GM19463 (cell line): ENCODE data around the gene CLCA2.

ENCODE experiments used
- ATAC-seq: cut with Tn5 transposase; IDR thresholded peaks from one replicate; pipeline ENCODE4 v1.9.1; 2021; ENCODE audit warnings: mild to moderate bottlenecking, moderate library complexity; ENCODE audit not compliant: unreplicated experiment

The CLCA2 gene, protein sequence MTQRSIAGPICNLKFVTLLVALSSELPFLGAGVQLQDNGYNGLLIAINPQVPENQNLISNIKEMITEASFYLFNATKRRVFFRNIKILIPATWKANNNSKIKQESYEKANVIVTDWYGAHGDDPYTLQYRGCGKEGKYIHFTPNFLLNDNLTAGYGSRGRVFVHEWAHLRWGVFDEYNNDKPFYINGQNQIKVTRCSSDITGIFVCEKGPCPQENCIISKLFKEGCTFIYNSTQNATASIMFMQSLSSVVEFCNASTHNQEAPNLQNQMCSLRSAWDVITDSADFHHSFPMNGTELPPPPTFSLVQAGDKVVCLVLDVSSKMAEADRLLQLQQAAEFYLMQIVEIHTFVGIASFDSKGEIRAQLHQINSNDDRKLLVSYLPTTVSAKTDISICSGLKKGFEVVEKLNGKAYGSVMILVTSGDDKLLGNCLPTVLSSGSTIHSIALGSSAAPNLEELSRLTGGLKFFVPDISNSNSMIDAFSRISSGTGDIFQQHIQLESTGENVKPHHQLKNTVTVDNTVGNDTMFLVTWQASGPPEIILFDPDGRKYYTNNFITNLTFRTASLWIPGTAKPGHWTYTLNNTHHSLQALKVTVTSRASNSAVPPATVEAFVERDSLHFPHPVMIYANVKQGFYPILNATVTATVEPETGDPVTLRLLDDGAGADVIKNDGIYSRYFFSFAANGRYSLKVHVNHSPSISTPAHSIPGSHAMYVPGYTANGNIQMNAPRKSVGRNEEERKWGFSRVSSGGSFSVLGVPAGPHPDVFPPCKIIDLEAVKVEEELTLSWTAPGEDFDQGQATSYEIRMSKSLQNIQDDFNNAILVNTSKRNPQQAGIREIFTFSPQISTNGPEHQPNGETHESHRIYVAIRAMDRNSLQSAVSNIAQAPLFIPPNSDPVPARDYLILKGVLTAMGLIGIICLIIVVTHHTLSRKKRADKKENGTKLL

DNA sequence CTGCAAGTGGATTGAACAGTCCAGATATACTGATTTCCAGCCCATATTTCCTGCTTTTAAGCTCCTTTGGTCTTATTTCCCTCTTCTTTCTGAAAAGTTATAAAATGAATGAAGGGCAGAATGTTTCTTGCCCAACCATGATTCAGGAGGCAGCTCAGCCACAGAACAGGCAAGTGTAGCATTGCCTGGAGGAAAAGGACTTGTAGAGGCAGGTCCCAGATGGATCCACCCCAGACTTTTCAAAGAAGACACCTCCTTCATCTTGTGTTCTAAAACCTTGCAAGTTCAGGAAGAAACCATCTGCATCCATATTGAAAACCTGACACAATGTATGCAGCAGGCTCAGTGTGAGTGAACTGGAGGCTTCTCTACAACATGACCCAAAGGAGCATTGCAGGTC is at the start of gene CLCA2:
CLCA2 (plus strand) TSS at position 299 of the 400 bp plus-strand sequence; CDS start at position 376, 77 bp downstream.
- no peak for ATAC-seq

DNA sequence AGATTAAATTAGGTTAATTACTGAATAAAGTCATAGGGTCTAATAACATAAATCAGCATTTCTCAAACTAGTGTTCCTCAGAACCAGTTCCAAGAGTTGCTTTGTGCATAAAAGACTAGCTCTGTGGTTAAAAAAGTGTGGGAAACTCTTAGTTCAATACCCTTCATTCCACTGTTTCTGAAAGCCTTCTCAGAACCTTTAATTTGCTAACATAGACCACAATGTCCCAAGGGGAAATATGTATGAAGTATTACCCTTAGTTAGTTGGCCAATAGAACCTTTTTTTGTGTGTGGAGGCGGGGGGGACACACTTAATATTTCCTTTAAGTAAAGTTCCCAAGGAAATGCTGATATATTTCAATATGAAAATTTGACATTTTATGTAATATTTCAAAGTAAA is 48.3 kb upstream of the CLCA2 start:
- no peak for ATAC-seq

DNA sequence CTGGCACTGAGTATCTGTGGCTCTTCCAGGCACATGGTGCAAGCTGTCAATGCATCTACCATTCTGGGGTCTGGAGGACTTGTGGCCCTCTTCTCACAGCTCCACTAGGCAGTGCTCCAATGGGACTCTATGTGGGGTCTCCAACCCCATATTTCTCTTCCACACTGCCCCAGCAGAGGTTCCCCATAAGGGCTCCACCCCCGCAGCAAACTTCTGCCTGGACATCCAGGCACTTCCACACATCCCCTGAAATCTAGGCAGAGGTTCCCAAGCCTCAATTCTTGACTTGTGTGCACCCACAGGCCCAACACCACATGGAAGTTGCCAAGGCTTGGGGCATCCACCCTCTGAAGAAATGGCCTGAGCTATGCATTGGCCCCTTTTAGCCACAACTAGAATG is 46.6 kb upstream of the CLCA2 start:
- ATAC-seq, result no peak

DNA sequence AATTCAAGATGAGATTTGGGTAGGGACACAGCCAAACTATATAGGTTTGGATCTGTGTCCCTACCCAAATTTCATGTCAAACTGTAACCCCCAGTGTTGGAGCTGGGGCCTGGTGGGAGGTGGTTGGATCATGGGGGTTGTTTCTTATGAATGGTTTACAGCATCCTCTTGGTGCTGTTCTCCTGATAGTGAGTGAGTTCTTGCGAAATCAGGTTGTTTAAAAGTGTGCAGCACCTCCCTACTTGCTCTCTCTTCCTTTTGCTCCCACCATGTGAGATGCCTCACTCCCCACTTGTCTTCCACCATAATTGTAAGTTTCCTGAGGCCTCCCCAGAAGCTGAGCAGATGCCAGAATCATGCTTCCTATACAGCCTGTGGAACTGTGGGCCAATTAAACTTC is 45.2 kb upstream of the CLCA2 start:
- no peak for ATAC-seq

DNA sequence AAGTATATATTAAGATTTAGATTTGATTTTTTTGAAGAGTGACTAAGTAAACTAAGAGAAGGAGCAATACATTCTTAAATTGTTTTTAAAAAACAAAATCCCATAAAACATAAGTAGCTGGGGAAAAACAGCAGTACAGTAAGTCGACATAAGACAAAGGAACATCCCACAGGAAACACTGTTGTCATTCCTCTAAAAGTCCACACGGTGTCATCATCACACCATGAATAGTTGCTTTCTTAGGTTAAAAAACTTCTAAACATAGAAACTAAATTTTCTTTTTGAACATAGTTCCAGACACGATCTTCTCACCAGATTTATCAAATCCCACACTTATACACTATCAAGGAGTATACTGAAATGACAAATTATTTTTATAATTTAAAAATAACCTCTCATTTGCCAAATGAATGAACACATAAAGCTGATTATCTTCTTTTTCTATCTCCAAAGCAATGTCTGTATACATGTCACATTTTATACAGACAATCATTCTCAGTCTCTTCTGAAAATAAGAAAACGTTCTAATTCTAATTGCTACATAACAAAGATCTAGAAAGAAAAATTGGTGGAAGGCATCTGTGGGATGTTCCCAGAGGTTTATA is 43.6 kb upstream of the CLCA2 start:
- peak; percentile 68 for ATAC-seq

DNA sequence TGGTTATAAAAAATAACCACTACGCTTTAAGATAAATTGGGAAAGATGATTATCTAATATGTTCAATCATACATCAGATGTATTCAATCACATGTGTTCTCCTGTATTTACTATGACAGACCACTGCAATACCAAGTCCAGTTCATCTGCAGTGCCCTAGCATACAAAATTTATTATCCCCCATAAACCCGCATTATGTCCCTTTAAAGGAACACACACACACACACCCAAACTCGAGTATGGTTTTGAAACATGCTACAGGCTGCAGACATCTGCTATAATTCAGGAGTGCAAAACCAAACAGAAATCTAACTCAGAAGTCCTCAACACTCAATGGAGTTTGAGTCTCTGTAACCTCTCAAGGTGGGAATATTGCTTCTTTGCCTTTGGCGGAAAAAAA is 42.7 kb upstream of the CLCA2 start:
- no peak for ATAC-seq

DNA sequence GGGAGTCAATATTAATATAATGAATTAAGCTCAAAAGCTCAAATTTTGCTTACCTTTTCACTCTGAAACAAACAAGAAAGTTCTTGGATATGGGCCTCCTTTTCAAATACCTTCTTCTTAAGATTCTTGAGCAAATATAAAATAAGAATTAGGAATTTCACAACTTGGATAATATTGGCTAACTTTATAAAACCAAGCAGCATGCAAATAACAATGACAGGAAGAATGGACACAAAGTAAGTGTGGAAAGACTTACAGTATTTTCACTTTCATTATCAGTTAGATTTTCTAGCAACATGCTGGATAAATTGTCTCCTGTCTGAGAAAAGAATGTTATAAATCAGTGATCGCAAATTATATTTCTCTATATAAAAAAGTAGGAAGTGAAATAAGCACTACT is 41.1 kb upstream of the CLCA2 start:
- ATAC-seq, result peak; percentile 43

DNA sequence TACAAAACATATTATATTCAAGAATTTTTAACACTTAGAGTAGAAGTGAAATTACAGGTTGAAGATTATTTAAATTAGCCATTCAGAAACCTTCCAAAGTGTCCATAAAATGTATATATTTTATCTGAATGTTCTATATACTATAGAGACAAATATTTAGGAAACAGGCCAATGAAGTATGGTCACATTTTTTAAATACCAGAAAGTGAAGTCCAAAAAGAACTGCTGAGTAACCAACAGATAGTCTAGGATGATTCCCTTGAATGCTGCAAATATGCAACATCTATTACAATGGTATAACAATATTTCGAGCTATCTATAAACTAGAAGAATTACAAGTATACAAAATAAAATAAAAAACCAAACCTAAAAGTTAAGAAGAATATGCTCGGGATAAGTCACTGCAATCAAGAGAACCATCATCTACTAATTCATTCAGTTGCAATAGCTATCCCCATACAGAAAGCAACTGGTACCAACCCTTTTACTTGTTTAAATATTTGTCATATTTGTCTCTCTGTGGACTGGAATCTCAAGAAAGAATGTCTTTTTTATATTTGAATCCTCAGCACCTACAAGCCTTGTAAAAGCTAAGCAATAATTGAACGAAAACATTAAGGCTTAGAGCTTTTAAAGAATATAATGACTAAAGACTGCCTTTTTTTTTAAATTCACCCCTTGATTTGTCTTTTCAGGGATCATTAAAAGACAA is 35.9 kb upstream of the CLCA2 start:
- no peak for ATAC-seq

DNA sequence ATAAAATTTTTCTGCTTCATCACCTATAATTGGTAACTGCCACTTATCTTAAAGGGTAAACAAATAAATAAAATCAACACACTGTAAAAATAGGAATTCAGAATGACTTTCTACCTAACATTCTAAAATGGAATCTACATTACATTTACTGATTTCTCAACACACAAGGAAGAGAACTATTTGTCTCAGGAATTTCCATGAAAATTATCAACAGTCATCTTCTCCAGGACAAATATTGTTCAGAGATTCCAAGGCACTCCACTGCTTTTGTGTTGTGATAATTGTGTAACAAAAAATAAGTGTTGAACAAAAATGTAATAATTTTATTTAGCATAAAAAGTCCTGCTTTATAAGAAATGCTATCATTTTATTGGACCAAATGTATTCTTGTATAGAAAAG is 35.2 kb upstream of the CLCA2 start:
- no peak for ATAC-seq

DNA sequence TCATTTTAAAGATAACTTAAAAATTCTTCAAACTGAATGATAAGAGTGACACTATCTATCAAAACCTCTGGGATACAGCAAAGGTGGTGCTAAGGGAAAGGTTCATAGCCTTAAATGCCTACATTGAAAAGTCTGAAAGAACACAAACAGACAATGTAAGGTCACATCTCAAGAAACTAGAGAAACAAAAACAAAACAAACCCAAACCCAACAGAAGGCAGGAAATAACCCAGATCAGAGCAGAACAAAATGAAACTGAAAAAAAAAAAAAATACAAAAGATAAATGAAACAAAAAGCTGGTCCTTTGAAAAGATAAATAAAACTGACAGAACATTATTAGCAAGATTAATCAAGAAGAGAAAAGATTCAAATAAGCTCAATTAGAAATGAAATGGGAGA is 34.7 kb upstream of the CLCA2 start:
- peak; percentile 81 for ATAC-seq

DNA sequence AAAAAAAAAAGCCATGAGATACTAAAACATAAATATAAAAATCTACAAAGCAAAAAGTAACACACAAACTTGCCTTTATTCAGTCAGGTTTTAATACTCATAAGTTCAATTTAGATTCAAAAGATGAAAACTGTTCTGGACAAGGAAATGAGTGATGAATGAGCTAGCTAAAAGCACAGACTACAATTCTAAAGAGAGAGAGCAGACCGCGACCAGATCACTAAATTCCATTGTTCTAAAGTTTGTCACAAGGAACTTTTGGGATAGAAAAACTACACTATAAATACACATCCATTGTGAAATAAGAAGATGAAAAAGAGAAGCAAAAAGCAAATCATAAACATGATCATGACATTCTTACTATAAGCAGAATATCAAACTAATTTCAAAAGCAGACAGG is 29.6 kb upstream of the CLCA2 start:
- no peak for ATAC-seq

DNA sequence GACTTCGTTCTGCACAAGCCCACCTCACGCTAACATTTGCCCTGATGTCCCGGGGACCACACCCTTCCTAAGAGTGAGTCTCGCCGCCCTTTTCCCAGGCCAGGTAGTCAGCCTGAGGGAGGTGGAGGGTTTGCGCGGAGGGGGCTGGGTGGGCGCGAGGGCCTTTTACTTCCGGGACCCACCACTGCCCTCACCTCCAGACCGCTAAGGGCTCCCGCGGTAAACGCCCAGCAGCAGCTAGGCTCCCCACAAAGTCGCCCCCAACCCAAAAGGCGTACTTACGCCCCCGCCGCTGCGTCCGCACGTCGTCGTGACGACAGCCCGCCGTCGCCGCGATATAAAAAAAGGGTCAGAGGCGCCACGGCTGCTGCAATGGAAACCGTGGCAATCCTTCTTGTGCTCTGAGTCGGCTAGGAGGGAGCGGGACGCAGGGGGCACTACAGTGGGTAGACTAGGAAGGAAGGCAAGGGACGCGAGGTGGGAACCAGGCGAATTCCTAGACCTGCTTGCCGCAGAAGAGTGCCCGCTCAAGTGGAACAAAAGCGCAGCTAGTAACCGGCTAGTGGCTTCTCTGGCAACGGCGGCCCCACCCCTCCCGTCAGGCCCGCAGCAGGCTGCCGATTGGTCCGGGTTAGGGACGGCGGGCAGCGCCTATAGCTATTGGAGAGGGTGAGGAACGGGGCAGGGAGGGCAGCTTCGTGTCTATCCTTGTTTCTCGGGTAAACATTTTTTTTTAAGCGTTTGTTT is 28.0 kb upstream of the CLCA2 start, which contains the start of gene ODF2L:
ODF2L (minus strand) TSS at position 573 of the 747 bp plus-strand sequence. CDS start 9,296 bp downstream, outside the sequence.
- ATAC-seq, result peak; percentile 100

DNA sequence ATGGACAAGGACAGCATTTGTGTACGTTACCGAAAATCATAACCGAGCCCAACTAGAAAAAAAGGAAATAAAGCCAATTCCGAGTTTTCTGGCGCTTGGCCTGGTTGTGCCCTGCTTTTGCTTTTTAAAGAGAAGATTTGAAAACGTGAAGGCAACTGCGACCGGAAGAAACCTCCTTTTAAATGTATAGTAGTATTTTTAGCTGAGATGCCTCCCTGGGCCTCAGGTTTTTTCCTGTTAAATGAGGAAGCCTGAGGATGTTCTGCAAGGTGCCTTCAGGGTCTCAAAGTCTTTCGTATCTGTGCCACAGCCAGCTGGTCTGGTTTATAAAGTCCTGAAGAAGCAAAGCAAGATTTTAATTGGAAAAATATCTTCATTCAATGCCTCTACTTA is 27.5 kb upstream of the CLCA2 start:
- peak; percentile 7 for ATAC-seq

DNA sequence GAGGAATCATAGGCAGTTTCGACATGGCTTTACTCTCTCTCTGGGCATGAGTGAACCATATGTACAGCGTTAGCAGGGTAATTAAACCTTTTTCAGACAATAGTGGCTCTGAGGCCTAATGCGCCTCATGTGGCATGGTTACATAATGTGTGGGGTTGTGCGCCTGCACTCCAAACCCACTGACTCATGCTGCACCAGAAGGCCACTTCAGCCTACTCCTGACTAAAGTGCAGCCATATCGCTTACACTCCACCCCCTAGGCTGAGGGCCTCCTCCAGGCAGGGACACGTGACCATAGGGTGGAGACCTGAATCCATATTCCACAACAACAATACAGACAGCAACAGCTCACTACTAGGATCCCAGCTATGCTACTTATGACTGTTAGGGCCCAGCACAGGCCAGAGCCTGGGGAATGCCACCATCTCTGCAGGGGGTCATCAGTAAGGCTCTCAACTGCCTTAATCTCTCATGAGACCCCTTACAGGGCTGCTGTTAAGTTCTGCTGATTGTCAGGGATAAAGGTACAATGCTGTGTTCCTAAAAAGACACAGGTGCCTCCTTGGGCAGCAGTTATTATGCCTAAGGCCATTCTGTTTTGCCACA is 14.5 kb upstream of the CLCA2 start:
- no peak for ATAC-seq

DNA sequence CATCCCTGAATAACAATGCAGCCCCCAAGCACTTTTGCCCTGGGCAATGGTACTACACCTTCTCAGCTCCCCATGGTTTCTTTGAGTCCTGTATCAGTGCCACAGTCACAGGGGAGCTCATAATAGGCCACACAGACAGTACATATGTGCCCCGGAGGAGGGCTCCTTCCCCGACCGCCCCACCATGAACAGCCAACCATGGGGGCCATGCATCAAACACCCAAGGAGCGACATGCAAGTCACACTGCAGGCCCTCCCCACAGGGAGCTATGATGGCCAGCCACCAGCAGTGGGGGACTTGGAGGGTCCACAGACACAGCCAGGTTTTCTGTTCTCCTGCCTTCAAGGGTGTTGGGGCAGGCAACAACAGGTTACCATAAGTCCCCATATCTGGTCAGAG is 13.1 kb upstream of the CLCA2 start:
- no peak for ATAC-seq

DNA sequence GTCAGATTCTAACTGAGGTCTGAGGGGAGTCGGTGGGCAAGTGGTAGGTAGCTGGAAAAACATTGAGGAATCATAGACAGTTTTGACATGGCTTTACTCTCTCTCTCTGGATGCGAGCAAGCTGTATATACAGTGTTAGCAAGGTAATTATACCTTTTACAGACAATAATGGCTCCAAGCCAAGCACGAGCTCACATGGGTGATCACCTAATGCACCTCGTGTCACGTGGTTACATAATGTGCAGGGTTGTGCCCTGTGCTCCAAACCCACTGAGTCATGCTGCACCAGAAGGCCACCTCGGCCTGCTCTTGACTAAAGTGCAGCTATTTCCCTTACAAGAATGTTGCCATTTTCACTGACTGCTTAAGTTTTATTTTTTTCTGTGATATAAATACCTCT is 7.6 kb upstream of the CLCA2 start:
- ATAC-seq, result no peak

DNA sequence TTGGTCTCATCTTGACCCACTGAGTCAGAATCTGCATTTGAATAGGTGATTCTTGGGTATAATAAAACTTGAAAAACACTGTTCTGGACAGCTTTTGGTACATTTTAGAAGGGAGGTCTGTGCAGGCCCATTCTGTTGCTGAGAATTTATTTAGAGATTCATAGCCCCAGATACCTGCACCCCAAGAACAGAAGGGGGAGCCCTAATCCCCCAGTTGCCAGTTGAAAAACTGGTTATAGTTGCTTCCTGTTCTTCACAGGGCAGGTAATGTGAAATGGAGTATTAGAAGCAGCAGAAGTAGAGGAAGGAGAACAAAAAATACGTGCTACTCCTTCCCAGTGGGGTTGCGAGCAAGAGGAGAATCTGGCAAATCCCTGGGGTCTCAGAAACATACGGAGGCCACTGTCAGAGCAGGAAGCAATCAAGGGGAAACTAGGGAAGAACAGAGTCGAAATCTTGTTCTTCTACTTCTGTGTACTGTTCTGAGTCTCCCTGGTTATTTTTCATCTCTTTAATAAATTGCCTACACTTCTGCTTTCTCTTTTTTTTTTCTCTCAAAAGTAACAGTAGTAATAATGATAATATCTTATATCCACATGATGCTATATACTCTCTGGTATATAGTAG is 4.6 kb upstream of the CLCA2 start:
- peak; percentile 72 for ATAC-seq

DNA sequence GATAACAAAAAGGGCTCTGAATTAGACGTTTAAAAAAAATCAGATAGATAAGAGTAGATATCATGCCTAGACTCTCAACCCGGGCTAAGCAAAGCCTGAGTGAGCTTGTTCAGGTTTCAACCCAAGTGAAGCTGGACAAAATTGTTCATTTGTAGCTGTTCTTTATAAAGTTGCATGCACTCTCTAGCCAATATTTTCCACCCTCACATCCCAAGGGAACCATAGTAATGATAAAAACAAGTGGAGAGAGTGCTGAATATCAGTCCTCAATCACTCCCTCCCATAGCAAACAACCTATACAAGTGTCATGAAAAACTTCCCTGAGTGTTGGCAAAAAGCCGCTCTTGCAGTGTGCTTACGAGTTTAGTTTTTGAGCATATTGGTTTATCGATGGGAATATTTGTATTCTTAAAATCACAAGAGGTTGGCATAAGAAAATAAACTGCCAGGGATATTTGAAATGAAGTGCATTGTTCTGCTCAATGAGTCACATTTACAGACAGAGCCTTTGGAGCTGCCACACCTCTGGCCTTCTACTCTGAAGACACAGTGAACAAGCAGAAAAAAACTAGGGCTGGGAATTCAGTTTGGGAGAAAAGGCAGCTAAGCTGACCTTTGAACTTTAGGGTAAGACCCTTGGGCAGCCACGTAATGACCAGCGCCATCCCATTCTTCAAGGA is 2.2 kb upstream of the CLCA2 start:
- ATAC-seq, result no peak

DNA sequence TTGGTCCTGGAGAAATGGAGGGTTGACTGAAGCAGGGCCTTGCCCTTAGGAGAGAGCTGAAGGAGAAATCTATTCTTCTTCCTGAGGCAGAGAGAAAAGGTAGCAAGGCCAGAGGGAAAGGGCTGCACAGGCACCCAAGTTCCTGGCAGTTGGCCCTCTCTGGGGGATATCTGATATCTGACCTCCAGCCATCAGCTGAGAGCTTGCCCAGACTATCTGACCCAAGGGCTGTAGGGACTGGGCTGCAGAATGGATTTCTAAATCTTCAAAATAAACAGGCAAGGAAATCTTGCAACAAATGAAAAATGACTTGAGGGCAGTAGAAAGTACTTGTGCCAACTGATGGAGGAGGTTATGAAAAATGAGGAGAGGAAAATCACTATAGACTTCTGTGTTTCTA is 498 bp upstream of the CLCA2 start:
- ATAC-seq, result no peak
